ENCODE results near the gene TCF15. TPM values are rescaled to one million over a fixed set of nuclear protein-coding genes. Genes with fewer than 3 reads are reported as not detected.

Gene TCF15
- total and polyA plus RNA-seq, 8 donors, result 0.25 to 0.43 (median 0.33) TPM; not detected in 5

DNA sequence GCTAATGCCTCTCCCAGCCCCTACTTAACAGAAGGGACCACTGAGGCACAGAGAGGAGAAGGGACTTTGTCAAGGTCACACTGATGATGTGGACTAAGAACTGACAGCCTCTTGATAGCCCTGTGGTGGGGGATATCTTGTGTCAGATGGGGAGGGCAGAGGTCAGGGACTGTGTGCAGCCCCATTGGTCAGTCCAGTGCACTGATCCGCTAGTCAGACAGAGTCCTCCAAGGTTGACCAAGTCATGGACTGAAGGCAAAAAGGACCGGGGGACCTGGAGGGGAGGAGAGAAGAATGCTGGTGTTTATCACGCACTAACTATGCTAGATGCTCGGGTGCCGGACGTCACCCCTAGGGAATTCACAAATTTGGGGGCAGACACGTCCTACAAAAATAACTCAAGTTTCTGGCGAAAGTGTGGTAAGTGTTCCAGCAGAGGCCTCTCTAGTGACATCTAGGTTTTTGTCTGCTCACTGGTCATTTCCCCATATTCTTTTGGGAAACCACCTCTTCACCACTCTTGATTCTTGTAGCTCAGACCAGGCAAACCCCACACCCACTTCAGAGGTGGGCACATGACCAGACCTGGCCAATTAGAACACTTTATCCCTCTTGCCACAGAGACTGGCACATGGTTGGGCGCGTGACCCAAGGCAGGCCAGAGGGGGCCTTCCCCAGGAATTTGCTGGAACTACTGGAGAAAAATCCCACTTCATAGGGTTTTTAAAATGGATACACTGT is 21.0 kb downstream of the TCF15 start:
- Histone ChIP-seq H3K4me1 (no peaks in the 10 kb centered on the region), H3K36me3 (no peaks in the 10 kb centered on the region), H3K9me3 (no peaks in the 10 kb centered on the region), H3K27me3 (peaks cover 0 to 45% (median 0%) of the 10 kb centered on the region in 3 donors), H3K27ac (no peak overlapping the region), H3K4me3 (no peak overlapping the region)
- intact Hi-C loops (cut with DNase I; ENCODE audit: low total_unique reads), result no loop called here
- no peak for TF ChIP-seq POLR2A (IDR thresholded peaks at IDR 0.05)
- no peak for TF ChIP-seq CTCF (IDR thresholded peaks at IDR 0.05)
- no peak for TF ChIP-seq EP300 (IDR thresholded peaks at IDR 0.05)
- TF ChIP-seq POLR2AphosphoS5 (IDR thresholded peaks at IDR 0.05), result no peak
- 75 to 87% (median 79%) methylated on average over 10 of the region's 10 CpGs for WGBS, 5 donors
- DNase-seq, result no peak

DNA sequence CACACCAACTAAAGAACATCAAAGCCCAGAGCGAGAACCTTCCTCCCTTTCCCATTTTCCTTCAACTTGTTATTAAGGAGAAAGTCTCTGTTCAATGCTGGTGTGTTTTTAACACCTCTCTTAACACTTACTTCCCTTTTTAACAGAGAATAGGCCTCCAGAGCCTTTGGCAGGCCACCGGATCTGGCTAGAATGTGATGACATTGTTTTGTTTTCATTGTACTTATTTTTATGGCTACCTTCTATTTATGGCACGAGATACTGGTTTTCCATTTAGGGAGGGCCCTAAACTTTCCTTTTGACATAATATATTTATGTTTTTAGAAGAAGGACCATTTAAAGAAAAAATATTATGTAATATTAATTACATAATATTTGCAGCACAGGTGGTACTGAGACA is 21.6 kb downstream of the TCF15 start:
- no peak for DNase-seq
- H3K4me3 ChIP-seq, result no peak overlapping the region
- WGBS, 5 donors, result 42 to 62% (median 54%) methylated on average over 3 of the region's 3 CpGs

GRCh38 chr20:584971-585301 is 25.2 kb downstream of the TCF15 start:
- TF ChIP-seq CTCF (IDR thresholded peaks at IDR 0.05) (no peak), POLR2AphosphoS5 (IDR thresholded peaks at IDR 0.05) (no peak), POLR2A (IDR thresholded peaks at IDR 0.05) (no peak), EP300 (IDR thresholded peaks at IDR 0.05) (no peak)
- Histone ChIP-seq H3K4me3 (no peak overlapping the region), H3K4me1 (no peaks in the 10 kb centered on the region), H3K27ac (no peak overlapping the region), H3K9me3 (no peaks in the 10 kb centered on the region), H3K27me3 (peaks cover 0 to 43% (median 2%) of the 10 kb centered on the region in 3 donors), H3K36me3 (no peaks in the 10 kb centered on the region)
- no peak for DNase-seq
- WGBS, 5 donors, result 62 to 80% (median 74%) methylated on average over 7 of the region's 7 CpGs
- intact Hi-C loops (cut with DNase I; ENCODE audit: low total_unique reads), result no loop called here

More for the DNA sequence above, 21.6 kb downstream of the TCF15 start:
- H3K4me1 ChIP-seq, result no peaks in the 10 kb centered on the region
- H3K27me3 ChIP-seq, result peaks cover 0 to 42% (median 0%) of the 10 kb centered on the region in 3 donors
- H3K9me3 ChIP-seq, result no peaks in the 10 kb centered on the region
- H3K36me3 ChIP-seq, result no peaks in the 10 kb centered on the region
- TF ChIP-seq EP300 (IDR thresholded peaks at IDR 0.05), result no peak
- no peak for TF ChIP-seq POLR2AphosphoS5 (IDR thresholded peaks at IDR 0.05)
- no peak for TF ChIP-seq CTCF (IDR thresholded peaks at IDR 0.05)
- no peak for TF ChIP-seq POLR2A (IDR thresholded peaks at IDR 0.05)
- no peak overlapping the region for H3K27ac ChIP-seq
- intact Hi-C loops (cut with DNase I; ENCODE audit: low total_unique reads), result no loop called here

- Histone ChIP-seq H3K4me3 (no peak overlapping the region), H3K4me1 (no peaks in the 10 kb centered on the region), H3K27ac (no peak overlapping the region), H3K9me3 (no peaks in the 10 kb centered on the region), H3K27me3 (peaks cover 0 to 44% (median 2%) of the 10 kb centered on the region in 3 donors), H3K36me3 (no peaks in the 10 kb centered on the region)
- TF ChIP-seq CTCF (IDR thresholded peaks at IDR 0.05), result no peak
- TF ChIP-seq POLR2A (IDR thresholded peaks at IDR 0.05), result no peak
- no peak for TF ChIP-seq EP300 (IDR thresholded peaks at IDR 0.05)
- TF ChIP-seq POLR2AphosphoS5 (IDR thresholded peaks at IDR 0.05), result no peak
- no peak for DNase-seq
- 67 to 75% (median 70%) methylated on average over 8 of the region's 8 CpGs for WGBS, 5 donors
- intact Hi-C loops (cut with DNase I; ENCODE audit: low total_unique reads), result no loop called here
These were observed 25.7 kb downstream of the TCF15 start for GRCh38 chr20:584161-584970.
